ENCODE measurements around the gene MBTPS1.

MBTPS1 gene

GRCh38 chr16:84156342-84156784 lies 39.6 kb upstream of the MBTPS1 start:
- TF ChIP-seq CTCF (IDR thresholded peaks at IDR 0.05; ENCODE audit: low read length) (peak; percentile 11; the same call in 1 of the 2 replicates), EZH2 (IDR thresholded peaks at IDR 0.05; ENCODE audit: borderline replicate concordance, low read length) (no peak)
- Histone ChIP-seq H3K27ac (ENCODE audit: low read depth, low read length, poor library complexity, severe bottlenecking) (no peak overlapping the region), H3K4me2 (ENCODE audit: low read length) (no peak overlapping the region), H2AFZ (ENCODE audit: low read length) (no peak overlapping the region), H4K20me1 (ENCODE audit: insufficient read depth, low read length) (no peaks in the 10 kb centered on the region), H3K4me1 (ENCODE audit: insufficient read depth, low read length, severe bottlenecking) (no peaks in the 10 kb centered on the region), H3K27me3 (ENCODE audit: insufficient read depth, low read length) (no peaks in the 10 kb centered on the region), H3K9me3 (ENCODE audit: low read length) (no peaks in the 10 kb centered on the region), H3K9me2 (ENCODE audit: low read depth, low read length) (no peaks in the 10 kb centered on the region), H3K36me3 (ENCODE audit: insufficient read depth, low read length) (no peaks in the 10 kb centered on the region), H3F3A (ENCODE audit: insufficient read depth, low read length) (no peaks in the 10 kb centered on the region), H3K79me2 (ENCODE audit: insufficient read depth, low read length) (no peaks in the 10 kb centered on the region), H3K9ac (ENCODE audit: low read length) (no peak overlapping the region), H3K4me3 (ENCODE audit: low read depth, low read length, poor library complexity, severe bottlenecking) (no peak overlapping the region)

DNA sequence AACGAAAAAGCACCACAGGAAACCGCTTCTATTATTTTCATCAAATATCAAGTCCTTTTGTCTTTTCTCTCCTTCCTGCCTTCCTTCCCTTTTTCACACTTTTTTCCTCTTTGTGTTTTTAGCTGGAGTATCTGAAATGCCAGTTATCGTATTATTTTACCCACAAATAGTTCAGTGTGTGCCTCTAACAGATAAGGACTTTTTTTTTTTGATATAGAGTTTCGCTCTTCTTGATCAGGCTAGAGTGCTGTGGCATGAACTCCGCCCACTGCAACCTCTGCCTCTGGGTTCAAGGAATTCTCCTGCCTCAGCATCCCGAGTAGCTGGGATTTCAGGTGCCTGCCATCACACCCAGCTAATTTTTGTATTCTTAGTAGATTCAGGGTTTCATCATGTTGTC lies 39.0 kb upstream of the MBTPS1 start:
- Histone ChIP-seq H3K27me3 (ENCODE audit: insufficient read depth, low read length) (no peaks in the 10 kb centered on the region; the same call in 1 of the 2 replicates), H3K36me3 (ENCODE audit: insufficient read depth, low read length) (no peaks in the 10 kb centered on the region), H3K4me3 (ENCODE audit: low read depth, low read length, poor library complexity, severe bottlenecking) (no peak overlapping the region), H3K4me2 (ENCODE audit: low read length) (no peak overlapping the region), H3K9ac (ENCODE audit: low read length) (no peak overlapping the region), H3K9me3 (ENCODE audit: low read length) (no peaks in the 10 kb centered on the region), H3K9me2 (ENCODE audit: low read depth, low read length) (no peaks in the 10 kb centered on the region), H3K4me1 (ENCODE audit: insufficient read depth, low read length, severe bottlenecking) (no peaks in the 10 kb centered on the region), H3K27ac (ENCODE audit: low read depth, low read length, poor library complexity, severe bottlenecking) (no peak overlapping the region), H2AFZ (ENCODE audit: low read length) (no peak overlapping the region), H4K20me1 (ENCODE audit: insufficient read depth, low read length) (no peaks in the 10 kb centered on the region), H3F3A (ENCODE audit: insufficient read depth, low read length) (no peaks in the 10 kb centered on the region), H3K79me2 (ENCODE audit: insufficient read depth, low read length) (no peaks in the 10 kb centered on the region)
- no peak for TF ChIP-seq CTCF (IDR thresholded peaks at IDR 0.05; ENCODE audit: low read length)
- no peak for TF ChIP-seq EZH2 (IDR thresholded peaks at IDR 0.05; ENCODE audit: borderline replicate concordance, low read length)

GRCh38 chr16:84155226-84155625 lies 38.5 kb upstream of the MBTPS1 start:
- Histone ChIP-seq H2AFZ (ENCODE audit: low read length) (no peak overlapping the region), H3K9me3 (ENCODE audit: low read length) (no peaks in the 10 kb centered on the region), H3K9ac (ENCODE audit: low read length) (no peak overlapping the region), H3K27me3 (ENCODE audit: insufficient read depth, low read length) (no peaks in the 10 kb centered on the region; the same call in 1 of the 2 replicates), H3F3A (ENCODE audit: insufficient read depth, low read length) (no peaks in the 10 kb centered on the region), H4K20me1 (ENCODE audit: insufficient read depth, low read length) (no peaks in the 10 kb centered on the region), H3K79me2 (ENCODE audit: insufficient read depth, low read length) (no peaks in the 10 kb centered on the region), H3K27ac (ENCODE audit: low read depth, low read length, poor library complexity, severe bottlenecking) (no peak overlapping the region), H3K4me3 (ENCODE audit: low read depth, low read length, poor library complexity, severe bottlenecking) (no peak overlapping the region), H3K9me2 (ENCODE audit: low read depth, low read length) (no peaks in the 10 kb centered on the region), H3K4me2 (ENCODE audit: low read length) (no peak overlapping the region), H3K4me1 (ENCODE audit: insufficient read depth, low read length, severe bottlenecking) (no peaks in the 10 kb centered on the region), H3K36me3 (ENCODE audit: insufficient read depth, low read length) (no peaks in the 10 kb centered on the region)
- no peak for TF ChIP-seq CTCF (IDR thresholded peaks at IDR 0.05; ENCODE audit: low read length)
- TF ChIP-seq EZH2 (IDR thresholded peaks at IDR 0.05; ENCODE audit: borderline replicate concordance, low read length) = no peak

Measured in OCI-LY1 (cell line).